Hindlimb muscle (tissue), 1 donor: ENCODE results near the gene GALK1. TPM values are rescaled to one million over a fixed set of nuclear protein-coding genes. Genes with fewer than 3 reads are reported as not detected.
"Not testable (repeated sequence)": the region's sequence is repeated elsewhere in the genome, so short reads cannot be mapped to it uniquely, and the experiment has no call there.

Experiments used
- DNase-seq: peaks from one replicate; pipeline ENCODE4 v3.0.0-alpha.2; 2013
- polyA plus RNA-seq: library from polyadenylated mRNA; unstranded; fragments of 120-200 nt; gene quantifications from one replicate; pipeline ENCODE4 v1.2.1, GENCODE V29; 2013; ENCODE audit not compliant: insufficient read length

GALK1 gene
- polyA plus RNA-seq, 1 donor: 32.2 TPM

DNA sequence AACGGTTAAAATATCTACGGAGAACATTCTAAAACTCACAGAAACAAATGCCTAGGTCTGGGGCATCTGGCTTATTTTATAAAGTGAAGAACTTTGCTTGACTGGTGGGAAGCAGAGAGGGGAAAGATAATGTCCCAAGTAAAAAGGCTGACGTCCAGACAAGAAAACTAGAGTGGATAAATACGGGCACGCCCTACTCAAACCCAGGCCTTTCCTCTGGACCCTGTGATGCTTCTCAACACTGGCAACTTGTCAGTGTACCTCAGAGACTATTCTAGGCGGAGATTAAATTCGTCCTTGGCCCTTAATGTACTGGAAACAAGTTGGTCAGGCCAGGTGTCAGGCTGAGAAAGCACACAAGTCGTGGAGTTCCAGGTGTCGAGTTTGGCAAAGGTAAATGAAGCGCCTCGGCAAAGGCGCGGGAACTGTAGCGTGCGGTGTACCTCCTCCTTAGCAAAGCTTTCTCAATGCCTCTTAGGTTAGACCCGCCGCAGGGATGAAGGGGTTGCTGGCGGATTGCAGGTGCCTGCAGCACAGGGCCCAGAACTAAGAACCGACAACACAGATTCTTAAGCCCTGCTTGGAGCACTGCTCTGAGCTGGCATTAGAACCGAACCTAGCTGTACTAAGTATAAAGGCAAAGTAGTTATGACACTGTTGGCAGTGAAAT is 18.9 kb upstream of the GALK1 start:
- DNase-seq: no peak

DNA sequence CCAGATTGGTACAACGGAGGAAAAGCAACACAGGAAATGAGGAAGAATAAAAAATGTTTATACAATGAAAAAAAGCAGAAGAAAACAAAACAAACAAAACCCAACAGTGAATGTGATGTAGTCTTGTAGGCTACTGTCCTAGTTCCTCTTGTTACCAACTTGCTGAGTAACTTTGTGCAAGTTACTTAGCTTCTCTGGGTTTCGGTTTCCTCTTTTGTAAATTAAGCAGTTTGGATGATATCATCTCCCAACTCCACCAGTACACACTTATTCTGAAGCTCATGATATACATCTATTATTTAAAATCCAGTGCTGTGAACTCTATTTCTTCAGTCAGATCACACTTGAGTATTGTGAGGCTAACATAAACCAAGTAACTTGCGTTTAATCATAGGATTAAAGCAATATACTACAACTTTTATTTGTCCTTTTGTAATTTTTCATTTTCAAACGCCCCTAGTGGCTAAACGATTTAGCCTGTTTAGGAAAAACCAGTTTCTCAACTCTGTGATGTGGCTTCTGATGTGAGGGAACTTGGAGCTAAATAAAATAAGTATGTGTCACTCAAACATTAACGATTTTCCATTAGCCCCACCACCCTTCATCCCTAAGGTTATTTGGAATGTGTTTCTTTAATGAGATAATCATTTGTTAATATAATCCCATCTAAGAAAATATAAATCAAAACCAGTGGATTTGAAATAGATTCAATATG is 18.2 kb upstream of the GALK1 start:
- DNase-seq: peak; percentile 54

DNA sequence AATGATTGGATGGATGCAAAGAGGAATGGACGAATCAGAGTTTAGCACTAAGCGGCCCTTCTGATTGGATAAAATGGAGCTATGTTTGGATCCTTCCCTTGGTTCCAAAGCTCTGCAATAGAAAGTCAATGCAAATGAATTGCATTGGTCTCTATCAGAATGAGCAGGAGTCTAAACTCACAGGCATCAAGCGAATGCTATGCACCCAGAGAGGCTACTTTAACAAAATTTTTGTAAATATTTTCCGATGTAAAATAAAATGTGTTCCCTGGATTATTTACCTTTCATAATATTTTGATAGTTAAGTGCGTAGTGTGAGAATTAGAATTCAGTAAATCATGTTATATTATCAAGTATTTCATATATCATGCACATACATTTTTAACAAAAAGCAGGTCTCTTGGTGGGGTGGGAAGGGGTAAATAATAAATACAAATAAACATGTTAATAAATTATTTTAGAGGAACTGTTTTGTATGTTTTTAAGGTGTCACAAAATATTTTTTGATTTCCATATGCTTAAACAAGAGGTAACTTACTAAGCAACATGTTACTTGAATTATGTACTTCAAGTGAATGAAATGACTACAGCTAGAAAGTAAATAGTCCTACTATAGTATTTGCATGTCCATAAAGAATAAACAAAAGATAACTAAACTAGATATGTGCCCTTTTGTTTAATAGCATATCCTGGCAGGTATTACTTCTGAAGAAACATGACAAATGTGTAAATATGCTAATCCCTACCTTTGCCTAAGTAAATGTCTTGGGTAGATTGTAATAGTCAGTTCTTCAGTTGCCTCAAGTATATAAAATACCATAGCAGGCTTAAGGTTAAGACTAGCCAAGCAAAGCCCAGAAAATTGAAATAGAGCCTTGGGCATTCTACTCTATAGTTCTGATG is 15.2 kb upstream of the GALK1 start:
- no peak for DNase-seq

DNA sequence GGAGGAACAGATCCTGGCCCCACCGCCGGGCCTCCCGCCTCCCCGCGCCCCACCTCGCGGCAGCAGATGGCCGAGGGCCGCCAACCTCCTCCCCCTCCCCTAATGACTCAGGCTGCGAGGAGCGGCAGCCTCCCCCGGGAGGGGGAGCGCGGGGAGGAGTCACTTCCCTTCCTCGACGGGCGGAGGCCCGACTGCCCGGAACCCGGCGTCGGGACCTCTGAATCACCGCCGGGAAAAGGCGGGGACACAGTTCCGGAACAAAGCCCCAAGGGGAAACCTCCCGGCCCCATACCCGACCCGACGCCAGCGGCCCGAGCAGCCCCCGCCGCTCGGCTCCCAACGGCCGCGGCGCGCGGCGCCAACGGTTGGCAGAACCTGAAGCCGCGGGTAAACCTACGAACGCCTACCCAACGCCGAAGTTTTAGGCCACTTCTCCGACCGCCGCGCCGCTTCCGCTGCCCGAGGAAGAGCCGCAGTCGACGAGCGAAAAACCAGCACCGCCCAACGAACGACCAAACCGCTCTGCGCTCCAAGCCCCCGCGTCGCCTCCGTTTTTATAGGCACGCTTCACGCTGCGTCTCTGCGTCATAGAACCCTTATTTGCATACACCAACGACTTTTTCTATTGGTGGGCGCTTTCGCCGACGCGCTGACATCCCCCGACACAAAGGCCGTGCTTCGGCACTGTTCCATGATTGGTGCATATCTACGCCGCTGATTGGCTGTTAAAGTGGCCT is 14.4 kb upstream of the GALK1 start:
- peak; percentile 100 for DNase-seq

DNA sequence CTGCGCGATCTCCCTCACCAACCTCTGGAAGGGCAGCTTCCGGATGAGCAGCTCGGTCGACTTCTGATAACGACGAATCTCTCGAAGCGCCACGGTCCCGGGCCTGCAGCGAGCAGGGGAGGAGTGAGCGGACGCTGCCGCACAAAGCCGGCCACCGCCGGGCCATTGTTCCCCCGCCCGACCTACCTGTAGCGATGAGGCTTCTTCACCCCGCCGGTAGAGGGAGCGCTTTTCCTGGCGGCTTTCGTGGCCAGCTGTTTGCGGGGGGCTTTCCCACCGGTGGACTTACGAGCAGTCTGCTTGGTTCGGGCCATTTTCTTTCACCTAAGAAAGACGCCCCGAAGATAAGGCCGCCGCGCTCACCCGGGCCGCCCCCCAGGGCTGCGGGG is 13.9 kb upstream of the GALK1 start:
- no peak for DNase-seq

DNA sequence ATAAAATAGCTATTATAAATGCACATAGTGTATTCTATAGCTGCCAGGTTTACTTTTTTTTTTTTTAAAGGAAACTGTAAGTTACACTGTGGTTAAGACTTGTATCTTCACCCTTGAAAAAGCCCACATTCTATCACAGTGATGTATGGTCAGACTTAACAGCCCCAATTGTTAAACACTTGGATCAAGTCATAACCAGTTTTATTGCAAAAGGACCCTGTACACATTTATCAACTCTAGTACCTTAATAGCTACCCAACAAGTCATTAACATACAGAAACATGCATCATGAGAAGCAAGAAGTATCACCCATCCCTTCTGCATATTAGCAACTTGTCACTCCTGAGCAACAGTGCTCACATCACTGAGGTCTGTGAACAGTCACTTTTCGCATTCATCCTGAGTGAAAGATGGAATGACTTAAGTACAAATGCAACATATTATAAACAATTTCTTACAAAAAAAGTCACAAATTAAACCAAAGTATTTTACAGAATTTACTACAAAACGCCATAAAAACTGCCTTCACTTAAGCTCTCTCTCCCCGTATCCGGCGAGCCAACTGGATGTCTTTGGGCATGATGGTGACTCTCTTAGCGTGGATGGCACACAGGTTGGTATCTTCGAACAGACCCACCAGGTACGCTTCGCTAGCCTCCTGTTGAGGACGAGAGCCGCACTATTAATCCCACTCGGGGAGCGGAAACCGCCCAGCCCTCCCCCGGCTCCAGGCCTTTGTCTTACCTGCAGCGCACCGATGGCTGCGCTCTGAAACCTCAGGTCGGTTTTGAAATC is 13.3 kb upstream of the GALK1 start:
- not testable (repeated sequence) for DNase-seq

DNA sequence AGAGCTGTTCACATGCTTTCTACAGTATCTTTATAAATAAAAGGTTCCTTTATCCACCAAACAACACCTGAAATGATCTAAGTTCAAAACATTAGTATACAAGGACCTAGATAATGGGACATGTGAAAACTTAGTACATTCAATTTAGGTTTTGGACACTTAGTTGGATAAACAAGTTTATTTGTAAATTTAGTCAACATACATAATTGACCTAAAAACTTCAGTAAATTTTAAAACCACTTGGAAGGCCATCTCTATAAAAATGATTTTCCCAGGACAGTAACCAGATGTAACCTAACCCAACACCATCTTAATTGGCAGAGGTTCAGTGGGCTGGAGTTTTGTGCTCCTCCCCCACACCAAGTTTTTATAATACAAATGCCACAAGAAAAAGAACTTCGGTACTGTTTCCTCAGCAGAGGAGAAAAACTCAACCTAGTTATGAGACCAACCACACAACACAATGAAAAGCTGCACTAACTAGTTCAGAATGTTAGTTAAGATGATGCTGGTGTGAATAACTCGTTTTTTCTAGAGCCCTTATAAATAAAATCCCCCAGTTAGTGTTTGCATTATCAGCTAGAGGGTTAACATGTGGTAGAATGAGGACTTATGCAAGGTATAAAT is 12.4 kb upstream of the GALK1 start:
- DNase-seq: no peak

DNA sequence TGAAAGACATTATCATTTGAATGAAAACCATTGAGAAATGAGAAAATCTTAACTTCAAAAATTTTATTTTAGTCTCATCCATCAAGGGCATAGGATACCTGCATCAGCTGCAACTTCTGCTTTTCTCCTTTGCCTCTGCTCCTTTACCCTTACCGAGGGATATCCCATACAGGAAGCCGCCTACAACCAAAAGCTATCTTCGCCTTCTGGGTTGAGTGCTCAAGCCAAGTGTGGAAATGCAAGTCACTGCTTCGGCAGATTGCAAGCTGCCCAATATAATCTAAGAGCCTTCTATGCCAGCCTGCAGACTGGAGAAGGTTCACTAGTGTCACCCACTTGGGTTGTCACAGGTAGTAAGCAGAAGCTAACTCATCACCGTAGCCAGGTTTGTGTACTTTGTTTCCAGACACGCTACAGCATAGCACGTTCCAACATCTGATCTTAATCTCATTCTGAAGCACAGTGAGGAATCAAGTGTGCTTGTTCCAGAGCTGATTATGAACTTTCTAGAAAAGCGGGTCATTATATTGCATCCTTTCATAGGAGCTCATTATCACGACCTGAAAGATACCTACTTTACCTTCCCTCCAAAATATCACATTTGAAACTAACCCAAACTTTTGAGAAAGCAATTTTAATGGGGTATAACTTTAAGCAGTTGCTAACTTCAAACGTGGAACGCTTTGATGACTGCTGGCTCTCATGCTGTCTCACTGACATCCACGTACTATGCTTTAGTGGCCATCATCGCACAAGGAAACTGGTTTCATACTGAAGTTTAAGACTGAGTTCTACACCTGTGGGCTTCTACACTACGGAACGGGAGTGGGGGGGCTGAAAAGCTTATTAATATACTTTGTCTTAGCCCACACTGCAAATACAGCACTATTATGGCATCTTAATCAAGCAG is 11.6 kb upstream of the GALK1 start:
- no peak for DNase-seq

DNA sequence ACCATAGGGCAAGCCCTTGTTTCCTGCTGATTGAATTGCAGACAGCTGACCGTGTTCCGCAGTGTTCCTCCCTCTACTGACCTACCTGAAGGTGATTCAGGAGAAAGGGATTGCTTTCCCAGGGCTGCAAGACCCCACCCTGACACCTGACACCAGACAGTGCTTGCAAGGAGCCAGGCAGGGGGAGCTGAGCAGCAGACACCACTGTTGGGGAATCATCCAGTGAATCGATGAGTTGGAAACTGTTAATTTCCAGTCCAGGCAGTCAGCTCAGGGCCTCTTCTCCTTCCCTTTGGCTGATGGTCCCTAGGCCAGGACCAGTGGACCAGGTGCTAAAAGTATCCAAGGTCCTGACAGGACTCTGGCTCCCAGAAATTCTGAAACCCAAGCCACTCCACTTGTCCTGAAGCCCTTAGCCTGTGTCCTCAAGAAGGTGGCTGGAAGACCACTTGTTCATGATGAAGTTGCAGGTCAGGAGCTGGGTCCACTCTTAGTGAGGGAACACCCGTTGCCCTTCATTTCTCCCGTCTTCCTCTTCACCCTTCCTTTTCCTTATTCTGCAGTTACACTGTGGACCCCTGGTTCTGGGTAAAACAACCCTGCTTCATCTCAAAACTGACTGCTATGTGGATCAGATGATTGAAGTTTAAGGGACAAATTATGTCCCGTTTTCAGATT is 10.1 kb upstream of the GALK1 start:
- no peak for DNase-seq

DNA sequence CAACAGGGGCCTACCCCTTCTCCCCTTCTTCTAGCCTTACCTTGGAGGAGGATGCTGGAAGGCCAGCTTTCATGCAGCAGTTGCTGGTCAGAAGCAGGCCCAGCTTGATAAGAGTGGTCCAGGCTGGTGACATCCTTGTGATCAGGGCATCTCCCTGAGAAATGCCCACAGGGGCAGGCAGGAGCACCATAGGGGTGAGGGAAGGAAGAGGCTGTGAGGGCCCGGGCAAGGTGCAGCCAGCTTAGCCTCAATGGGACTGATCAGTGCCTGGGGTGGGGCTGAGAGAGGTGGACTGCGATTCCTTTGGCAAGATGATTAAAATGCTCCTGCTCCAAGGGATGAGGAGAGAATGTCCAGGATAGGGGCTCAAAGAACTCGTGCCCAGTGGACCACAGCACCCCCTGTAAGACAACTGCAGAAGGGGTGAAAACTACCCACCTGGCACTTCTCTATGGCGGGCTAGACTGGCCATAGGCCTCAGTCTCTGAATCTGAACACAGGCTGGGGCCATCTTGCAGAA is 9.5 kb upstream of the GALK1 start:
- DNase-seq: no peak

DNA sequence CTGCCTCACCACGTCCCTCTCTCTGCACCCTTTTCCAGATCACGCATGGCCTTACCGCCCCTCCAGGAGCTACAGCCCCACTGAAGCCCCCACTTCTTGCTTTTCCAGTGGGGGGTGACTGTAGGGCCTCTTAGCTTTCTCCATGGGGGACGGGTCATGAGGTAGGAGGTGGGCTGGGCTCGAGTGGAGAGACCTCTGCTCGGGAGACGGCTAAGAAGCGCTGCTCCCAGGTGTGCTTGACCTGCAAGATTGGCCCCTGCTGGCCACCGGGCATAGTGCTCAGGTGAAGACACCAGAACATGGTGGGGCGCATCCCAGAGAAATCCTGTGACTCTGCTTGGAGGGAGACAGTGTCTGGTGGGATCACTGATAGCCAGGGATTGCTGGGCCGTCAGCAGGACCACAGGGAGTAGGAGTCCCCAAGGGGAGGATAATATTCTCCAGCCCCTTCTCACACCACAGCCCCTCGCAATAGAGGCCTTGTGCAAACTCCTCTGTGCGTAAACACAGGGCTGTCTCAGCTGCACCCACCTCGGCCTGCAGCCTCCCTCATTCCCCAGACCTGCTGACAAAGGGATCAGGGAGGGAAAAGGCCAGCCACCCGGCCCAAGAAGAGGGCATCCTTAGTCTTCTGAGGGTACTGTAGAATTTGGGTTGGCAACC is 8.9 kb upstream of the GALK1 start:
- DNase-seq: no peak

DNA sequence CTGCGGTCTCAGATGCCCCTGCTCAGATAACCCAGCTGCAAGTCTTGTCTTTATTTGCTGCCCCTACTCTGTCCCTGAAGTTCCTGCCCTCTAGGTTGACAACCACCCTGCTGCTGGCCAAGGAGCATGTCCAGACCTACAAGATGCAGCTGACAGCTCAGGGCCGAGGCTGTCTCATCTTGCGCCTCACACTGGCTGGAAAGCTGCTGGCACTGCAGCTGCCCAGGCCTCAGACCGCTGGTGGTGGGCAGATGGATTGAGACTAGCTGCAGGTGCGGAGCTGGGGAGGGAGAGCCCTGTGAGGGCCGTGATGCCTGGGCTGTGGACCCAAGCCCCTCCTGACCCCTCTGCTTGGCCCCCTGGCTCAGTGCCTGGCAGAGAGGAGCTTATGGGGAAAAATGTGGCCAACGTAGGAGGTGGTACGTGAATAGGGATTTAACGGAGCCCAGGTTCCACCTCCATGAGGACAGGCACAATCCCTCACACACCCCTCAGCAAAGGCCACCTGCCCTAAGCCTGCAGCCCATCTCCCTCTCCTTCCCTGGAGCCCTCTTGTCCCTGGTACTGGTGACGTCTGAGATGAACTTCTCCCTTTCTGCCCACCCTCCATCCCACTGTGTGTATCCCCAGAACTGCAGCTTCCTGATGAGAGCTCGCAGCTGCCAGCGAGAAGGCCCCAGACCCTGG is 8.3 kb upstream of the GALK1 start:
- no peak for DNase-seq

DNA sequence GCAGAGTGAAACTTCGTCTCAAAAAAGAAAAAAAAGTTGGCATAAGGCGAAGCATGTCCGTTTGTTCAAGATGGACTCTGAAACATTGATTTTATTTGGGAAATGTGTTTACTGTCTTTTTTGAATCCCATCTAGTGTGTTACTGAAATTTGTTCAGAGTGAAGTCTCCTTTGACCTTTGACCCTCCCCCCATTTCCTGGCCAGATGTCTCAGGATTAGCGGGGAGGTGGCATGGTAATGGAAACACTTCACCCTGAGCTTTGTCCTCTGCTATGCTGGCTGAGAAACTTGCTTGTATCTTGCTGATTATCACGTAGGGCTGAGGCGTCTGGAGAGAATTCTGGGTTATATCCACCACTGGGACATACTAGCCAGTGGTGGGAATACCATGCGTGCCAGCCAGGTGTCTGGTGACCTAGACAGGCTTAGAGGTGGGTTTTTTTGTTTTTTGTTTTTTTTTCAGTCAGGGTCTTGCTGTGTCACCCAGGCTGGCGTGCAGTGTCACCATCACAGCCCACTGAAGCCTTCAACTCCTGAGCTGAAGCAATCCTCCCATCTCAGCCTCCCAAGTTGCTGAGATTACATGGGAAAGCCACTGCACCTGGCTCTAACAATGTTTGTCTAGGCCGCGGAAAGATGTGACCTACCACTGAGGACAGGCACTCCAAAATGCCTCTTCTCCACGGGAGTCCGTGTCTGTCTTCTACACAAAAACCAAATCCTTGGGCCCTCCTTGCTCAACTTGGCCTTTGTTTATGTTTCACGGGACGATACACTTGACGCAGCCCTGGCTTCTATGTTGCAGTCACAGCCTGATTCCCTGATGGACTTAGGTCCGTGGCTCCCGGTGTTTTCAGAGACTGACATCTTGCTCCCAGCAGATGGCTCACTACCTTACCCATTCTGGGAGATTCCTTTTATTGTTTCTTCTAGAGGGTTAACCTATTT is 6.6 kb upstream of the GALK1 start:
- no peak for DNase-seq

DNA sequence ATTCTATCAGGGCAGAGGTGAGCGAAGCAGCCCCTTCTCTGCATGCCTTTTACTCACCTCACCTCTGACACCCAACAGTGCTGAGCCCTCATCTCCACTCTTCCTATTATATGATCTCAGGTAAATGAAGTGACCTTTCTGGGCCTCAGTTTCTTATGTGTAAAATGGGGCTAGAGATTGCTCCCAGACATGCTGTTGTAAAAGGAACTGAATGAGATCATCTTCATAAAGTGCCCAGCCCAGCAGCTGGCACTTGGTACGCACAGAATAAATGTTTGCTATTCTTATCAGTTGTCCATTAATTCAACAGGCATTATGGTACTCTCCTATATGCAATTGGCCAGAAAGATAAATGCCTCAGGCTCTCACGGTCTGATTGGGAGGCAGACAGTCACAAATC is 4.5 kb upstream of the GALK1 start:
- no peak for DNase-seq

DNA sequence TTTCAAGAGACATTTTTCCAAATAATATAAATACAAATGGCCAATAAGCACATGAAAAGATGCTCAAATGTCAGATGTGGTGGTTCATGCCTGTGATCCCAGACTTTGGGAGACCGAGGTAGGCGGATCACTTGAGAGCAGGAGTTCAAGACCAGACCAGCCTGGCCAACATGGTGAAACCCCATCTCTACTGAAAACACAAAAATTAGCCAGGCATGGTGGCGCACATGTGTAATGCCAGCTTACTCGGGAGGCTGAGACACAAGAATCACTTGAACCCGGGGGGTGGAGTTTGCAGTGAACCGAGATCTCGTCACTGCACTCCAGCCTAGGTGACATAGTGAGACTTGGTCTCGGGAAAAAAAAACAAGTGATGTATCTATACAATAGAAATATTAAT is 2.9 kb upstream of the GALK1 start:
- DNase-seq: no peak

DNA sequence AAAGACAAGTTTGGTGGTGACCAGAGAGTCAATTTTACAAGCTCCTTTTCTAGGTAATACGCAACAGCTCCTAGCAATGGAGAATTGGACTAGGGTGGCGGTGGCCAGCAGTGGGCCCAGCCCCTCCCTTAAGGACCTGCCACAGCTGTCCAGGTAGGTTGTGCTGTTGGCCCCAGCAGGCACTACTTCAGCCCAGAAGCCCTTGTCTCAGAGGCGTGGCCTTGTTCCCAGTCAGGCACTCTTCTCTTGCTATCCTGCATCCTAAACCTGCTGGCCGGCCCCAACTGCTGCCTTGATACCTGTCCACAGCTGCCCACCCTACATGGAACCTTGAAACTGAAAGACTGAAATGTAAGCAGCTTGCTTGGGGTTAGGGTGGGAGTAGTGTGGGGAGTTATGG is 989 bp upstream of the GALK1 start:
- DNase-seq: no peak

DNA sequence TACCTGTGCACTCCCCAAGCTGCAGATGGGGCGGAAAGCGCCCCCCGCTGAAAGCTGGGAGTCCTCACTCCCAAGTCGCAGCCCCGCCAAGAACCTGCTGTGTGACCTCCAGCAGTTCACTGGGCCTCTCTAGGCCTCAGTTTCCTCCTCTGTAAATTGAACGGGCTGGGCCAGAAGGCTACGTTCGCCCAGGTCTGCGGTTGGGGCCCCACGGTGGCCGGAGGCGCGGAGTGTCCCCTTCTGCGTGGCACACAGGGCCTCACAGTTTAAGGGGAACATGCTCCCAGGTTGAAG is 628 bp downstream of the GALK1 start:
- no peak for DNase-seq
